Spinal cord (tissue), 10 donors: ENCODE results near the gene BCAS3. TPM values are rescaled to one million over a fixed set of nuclear protein-coding genes. Genes with fewer than 3 reads are reported as not detected.
"Not testable (repeated sequence)": the region's sequence is repeated elsewhere in the genome, so short reads cannot be mapped to it uniquely, and the experiment has no call there.

ENCODE experiments used
- DNase-seq, 6 donors: peaks; one replicate each; pipeline versions ENCODE4 v3.0.0 to v3.0.0-alpha.2; 2013 to 2015; ENCODE audit warnings: low spot score in 6 of 6, low read depth in 4 of 6
- H3K27ac ChIP-seq: one replicate; pipeline ENCODE4 v1.5.1; 2013; ENCODE audit warnings: low read depth, low read length, control low read depth
- H3K27me3 ChIP-seq: one replicate; pipeline ENCODE4 v1.6.1; 2013; ENCODE audit warnings: low read length; ENCODE audit not compliant: control insufficient read depth, insufficient read depth
- H3K36me3 ChIP-seq: one replicate; pipeline ENCODE4 v1.6.1; 2013; ENCODE audit warnings: low read length; ENCODE audit not compliant: control insufficient read depth, insufficient read depth
- H3K4me1 ChIP-seq: one replicate; pipeline ENCODE4 v1.6.1; 2013; ENCODE audit warnings: low read length; ENCODE audit not compliant: control insufficient read depth, insufficient read depth
- H3K4me3 ChIP-seq: one replicate; pipeline ENCODE4 v1.5.1; 2013; ENCODE audit warnings: low read depth, low read length, control low read depth
- H3K9me3 ChIP-seq: one replicate; pipeline ENCODE4 v1.6.1; 2013; ENCODE audit warnings: low read length; ENCODE audit not compliant: control insufficient read depth, insufficient read depth
- WGBS: methylation state at CpG from one replicate; pipeline ENCODE4 v1.1.5; 2013; ENCODE audit warnings: missing lambda C conversion rate; ENCODE audit not compliant: insufficient coverage; 5-methylcytosine and 5-hydroxymethylcytosine counted together
- polyA plus RNA-seq, 2 donors: library from polyadenylated mRNA; unstranded; fragments of 120-200 nt; gene quantifications; one replicate each; pipeline ENCODE4 v1.2.1, GENCODE V29; 2013; ENCODE audit not compliant: insufficient read length in 2 of 2
- small RNA-seq: library from RNA; depleted of rRNA; stranded (forward); fragments of <200 nt; gene quantifications from one replicate; pipeline ENCODE3, GENCODE V24; 2014; ENCODE audit warnings: low replicate concordance
- total RNA-seq, 2 donors: library from RNA; depleted of rRNA in 1 of 2; stranded (reverse); fragments of 120-200 nt in 1 of 2; fragments of >200 nt in 1 of 2; gene quantifications; one replicate each; pipeline versions ENCODE4 v1.2.3 to v1.2.4, GENCODE V29; 2013 to 2014
- donor health status: healthy.

The BCAS3 gene
- total and polyA plus RNA-seq, 4 donors, result 20.5 to 53.4 (median 25.7) TPM

GRCh38 chr17:61436273-61436672, 758.6 kb downstream of the BCAS3 start:
- H3K27ac ChIP-seq, result no peak overlapping the region
- no peaks in the 10 kb centered on the region for H3K4me1 ChIP-seq
- peaks cover 5% of the 10 kb centered on the region for H3K9me3 ChIP-seq
- H3K27me3 ChIP-seq, result no peaks in the 10 kb centered on the region
- no peak overlapping the region for H3K4me3 ChIP-seq
- H3K36me3 ChIP-seq, result no peaks in the 10 kb centered on the region
- no peak for DNase-seq

- Histone ChIP-seq H3K36me3 (no peaks in the 10 kb centered on the region), H3K9me3 (peaks cover 5% of the 10 kb centered on the region), H3K27ac (no peak overlapping the region), H3K4me1 (no peaks in the 10 kb centered on the region), H3K4me3 (no peak overlapping the region), H3K27me3 (no peaks in the 10 kb centered on the region)
- DNase-seq, result no peak
Observed at GRCh38 chr17:61436995-61437704, 759.5 kb downstream of the BCAS3 start.

DNA sequence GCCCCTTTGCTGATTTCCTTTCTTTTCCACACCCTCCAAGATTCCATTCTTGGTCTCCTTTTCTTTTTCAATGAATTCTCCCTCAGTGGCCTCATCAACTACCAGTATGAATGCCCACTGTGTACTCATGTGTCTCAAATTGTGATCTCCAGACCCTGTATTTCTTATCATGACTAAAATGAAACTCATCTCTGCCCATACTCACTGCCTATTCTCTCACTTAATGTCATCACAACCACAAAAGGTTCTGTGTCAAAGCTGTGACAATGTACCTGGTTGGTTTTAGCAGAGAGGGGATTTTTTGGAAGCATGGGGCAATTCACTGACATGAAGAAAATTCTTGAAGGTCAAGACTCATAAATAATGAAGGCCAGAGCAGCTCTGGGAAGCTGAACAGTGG, 763.0 kb downstream of the BCAS3 start:
- Histone ChIP-seq H3K36me3 (no peaks in the 10 kb centered on the region), H3K9me3 (peaks cover 3% of the 10 kb centered on the region), H3K4me1 (no peaks in the 10 kb centered on the region), H3K4me3 (no peak overlapping the region), H3K27ac (no peak overlapping the region), H3K27me3 (no peaks in the 10 kb centered on the region)
- no peak for DNase-seq

DNA sequence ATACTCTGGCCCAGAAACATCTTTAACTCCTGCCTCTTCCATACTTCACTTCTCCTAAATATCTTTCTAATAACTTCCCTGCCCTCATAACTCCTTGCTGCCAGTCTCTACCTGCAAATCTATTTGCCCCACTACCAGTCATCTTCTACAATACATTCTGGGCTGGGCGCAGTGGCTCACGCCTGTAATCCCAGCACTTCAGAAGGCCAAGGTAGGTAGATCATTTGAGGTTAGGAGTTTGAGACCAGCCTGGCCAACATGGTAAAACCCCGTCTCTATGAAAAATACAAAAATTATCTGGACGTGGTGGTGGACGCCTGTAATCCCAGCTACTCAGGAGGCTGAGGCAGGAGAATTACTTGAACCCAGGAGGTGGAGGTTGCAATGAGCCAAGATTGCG, 763.9 kb downstream of the BCAS3 start:
- H3K27ac ChIP-seq, H3K27me3 ChIP-seq, DNase-seq, H3K36me3 ChIP-seq, H3K4me1 ChIP-seq, H3K9me3 ChIP-seq, H3K4me3 ChIP-seq: not testable (repeated sequence)
- no CpG with 5 or more reads among the region's 6 CpGs for WGBS

DNA sequence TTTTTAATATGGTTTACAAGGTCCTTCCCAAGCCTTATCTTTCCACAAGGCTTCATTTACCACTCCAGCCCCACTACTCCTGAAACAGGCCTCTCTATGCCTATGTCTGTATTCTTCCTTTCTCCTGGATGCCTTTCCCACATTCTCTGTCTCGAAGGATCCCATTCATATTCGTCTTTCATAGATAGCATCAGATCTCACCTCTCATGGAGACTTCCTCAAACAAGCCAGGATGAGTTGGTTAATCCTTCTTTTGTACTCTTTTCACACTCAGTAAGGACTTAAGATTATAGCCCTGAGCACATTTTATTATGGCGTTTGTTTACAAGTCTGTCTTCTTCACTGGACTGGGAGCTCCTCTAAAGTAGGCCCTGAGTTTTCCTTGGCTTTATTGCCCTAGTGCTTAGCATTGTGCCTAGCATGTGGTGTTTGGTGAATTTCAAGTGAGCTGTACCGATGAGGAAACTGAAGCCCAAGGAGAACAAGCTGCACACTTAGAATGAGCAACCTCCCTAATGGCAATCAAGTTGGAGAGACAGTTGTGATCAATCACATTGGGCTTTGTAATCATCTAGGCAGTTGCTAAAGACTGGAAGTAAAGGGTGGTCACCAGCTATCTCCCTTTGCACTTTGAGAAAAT, 764.6 kb downstream of the BCAS3 start:
- no peak for DNase-seq
- no peak overlapping the region for H3K27ac ChIP-seq
- H3K4me1 ChIP-seq, result no peaks in the 10 kb centered on the region
- no peak overlapping the region for H3K4me3 ChIP-seq
- no peaks in the 10 kb centered on the region for H3K36me3 ChIP-seq
- WGBS, result 73% methylated on average over 4 of the region's 4 CpGs
- peaks cover 4% of the 10 kb centered on the region for H3K27me3 ChIP-seq
- peaks cover 3% of the 10 kb centered on the region for H3K9me3 ChIP-seq

Small RNAs within 50 kb of the gene (small RNA-seq; reads per million reads assigned to genes)
- gene RF00019, result not detected
- gene RN7SL448P, result not detected
- not detected for gene RN7SL606P
- not detected for gene RNU6-623P

Other genes starting within 250 kb of the BCAS3 start
- 10 to 100 TPM; 56.0 to 88.9 TPM for gene APPBP2, start 151.6 kb upstream of the BCAS3 start, total RNA-seq
- 10 to 100 TPM; 40.1 to 51.1 TPM for gene APPBP2, start 151.6 kb upstream of the BCAS3 start, polyA plus RNA-seq
- 10 to 100 TPM; 14.3 to 15.8 TPM for gene PPM1D, start 77.7 kb upstream of the BCAS3 start, total RNA-seq
- gene PPM1D, start 77.7 kb upstream of the BCAS3 start, polyA plus RNA-seq, result 10 to 100 TPM; 13.4 to 15.8 TPM